ENCODE measurements around the gene CAPN11.

CAPN11 gene

DNA sequence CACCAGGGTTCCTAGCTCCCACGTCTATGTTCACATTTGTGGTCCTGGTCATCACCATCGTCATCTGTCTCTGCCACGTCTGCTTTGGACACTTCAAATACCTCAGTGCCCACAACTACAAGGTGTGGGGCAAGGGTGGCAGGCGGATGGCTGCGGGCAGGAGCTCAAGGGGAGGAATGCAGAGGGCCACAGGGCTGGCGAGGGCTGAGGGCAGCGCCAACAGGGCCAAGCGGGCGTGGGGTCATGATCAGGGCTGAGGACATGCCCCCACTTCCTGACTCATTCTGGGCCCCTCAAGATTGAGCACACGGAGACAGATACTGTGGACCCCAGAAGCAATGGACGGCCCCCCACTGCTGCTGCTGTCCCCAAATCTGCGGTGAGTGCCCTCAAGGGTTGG lies 4.6 kb upstream of the CAPN11 start:
- TF ChIP-seq SIN3A (IDR thresholded peaks at IDR 0.05; ENCODE audit: borderline replicate concordance, insufficient read depth, low read length), result no peak
- TF ChIP-seq FOXP2 (optimal IDR thresholded peaks at IDR 0.05; ENCODE audit: borderline replicate concordance, extremely low read depth, extremely low read length, insufficient read depth), result no peak
- TF ChIP-seq POLR2AphosphoS5 (IDR thresholded peaks at IDR 0.05; ENCODE audit: low read depth, low read length), result no peak; the same call in 1 of the 2 replicates
- no peak for TF ChIP-seq TAF1 (IDR thresholded peaks at IDR 0.05; ENCODE audit: borderline replicate concordance, insufficient read depth, low read length)
- TF ChIP-seq, protein P1, sequence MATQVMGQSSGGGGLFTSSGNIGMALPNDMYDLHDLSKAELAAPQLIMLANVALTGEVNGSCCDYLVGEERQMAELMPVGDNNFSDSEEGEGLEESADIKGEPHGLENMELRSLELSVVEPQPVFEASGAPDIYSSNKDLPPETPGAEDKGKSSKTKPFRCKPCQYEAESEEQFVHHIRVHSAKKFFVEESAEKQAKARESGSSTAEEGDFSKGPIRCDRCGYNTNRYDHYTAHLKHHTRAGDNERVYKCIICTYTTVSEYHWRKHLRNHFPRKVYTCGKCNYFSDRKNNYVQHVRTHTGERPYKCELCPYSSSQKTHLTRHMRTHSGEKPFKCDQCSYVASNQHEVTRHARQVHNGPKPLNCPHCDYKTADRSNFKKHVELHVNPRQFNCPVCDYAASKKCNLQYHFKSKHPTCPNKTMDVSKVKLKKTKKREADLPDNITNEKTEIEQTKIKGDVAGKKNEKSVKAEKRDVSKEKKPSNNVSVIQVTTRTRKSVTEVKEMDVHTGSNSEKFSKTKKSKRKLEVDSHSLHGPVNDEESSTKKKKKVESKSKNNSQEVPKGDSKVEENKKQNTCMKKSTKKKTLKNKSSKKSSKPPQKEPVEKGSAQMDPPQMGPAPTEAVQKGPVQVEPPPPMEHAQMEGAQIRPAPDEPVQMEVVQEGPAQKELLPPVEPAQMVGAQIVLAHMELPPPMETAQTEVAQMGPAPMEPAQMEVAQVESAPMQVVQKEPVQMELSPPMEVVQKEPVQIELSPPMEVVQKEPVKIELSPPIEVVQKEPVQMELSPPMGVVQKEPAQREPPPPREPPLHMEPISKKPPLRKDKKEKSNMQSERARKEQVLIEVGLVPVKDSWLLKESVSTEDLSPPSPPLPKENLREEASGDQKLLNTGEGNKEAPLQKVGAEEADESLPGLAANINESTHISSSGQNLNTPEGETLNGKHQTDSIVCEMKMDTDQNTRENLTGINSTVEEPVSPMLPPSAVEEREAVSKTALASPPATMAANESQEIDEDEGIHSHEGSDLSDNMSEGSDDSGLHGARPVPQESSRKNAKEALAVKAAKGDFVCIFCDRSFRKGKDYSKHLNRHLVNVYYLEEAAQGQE (IDR thresholded peaks at IDR 0.05; ENCODE audit: insufficient read depth in 1 of 2, low read depth in 2 of 2, low read length in 2 of 2), result no peak

DNA sequence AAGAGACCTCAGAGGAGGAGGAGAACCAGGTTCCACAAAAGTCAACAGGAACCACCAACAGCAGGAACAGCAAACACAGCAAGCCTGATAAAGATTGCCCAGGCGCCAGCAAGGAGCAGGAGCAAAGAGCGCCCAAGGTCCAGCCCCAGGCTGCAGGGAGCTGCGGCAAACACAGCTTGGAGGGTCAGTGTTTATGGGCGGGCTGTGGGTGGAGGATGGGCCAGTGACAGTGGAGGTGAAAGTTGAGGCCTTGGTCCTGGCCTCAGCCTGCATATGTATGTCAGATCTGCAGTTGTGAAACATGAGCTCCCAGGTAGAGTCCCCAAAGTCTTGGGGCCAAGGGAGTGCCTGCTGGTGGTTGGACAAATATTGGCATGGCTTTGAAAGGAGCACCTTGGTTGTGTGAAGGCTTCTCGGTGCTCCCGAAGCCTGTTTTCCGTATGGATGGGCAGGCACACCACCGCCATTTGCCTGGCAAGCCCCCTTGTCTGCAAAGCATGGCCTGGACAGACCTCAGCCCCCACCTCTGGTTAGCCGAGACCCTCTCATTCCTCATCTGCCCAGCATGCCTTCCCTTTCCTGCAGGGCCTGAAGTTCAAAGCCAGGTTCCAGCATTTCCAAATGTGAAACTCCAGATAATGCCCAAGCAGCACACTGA lies 2.0 kb upstream of the CAPN11 start:
- TF ChIP-seq SIN3A (IDR thresholded peaks at IDR 0.05; ENCODE audit: borderline replicate concordance, insufficient read depth, low read length), result no peak
- TF ChIP-seq, protein P1 (IDR thresholded peaks at IDR 0.05; ENCODE audit: insufficient read depth in 1 of 2, low read depth in 2 of 2, low read length in 2 of 2), result no peak

DNA sequence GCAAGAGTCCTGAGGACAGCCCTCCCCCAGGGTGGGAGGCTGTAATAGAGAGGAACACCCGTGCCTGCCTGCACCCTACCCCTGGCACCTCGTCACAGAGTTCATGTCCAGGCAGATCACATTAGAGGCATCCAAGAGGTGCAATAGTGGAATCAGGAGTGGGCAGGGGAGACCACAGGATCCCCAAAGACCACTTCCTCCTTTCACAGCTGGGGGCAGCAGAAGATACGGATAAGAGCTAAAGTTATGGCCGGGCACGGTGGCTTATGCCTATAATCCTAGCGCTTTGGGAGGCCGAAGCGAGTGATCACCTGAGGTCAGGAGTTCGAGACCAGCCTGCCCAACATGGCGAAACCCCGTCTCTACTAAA lies 1.5 kb upstream of the CAPN11 start:
- TF ChIP-seq FOXP2 (optimal IDR thresholded peaks at IDR 0.05; ENCODE audit: borderline replicate concordance, extremely low read depth, extremely low read length, insufficient read depth) (no peak), POLR2AphosphoS5 (IDR thresholded peaks at IDR 0.05; ENCODE audit: low read depth, low read length) (no peak), TAF1 (IDR thresholded peaks at IDR 0.05; ENCODE audit: borderline replicate concordance, insufficient read depth, low read length) (no peak), SIN3A (IDR thresholded peaks at IDR 0.05; ENCODE audit: borderline replicate concordance, insufficient read depth, low read length) (no peak)
- TF ChIP-seq, protein P1 (IDR thresholded peaks at IDR 0.05; ENCODE audit: insufficient read depth in 1 of 2, low read depth in 2 of 2, low read length in 2 of 2), result no peak

DNA sequence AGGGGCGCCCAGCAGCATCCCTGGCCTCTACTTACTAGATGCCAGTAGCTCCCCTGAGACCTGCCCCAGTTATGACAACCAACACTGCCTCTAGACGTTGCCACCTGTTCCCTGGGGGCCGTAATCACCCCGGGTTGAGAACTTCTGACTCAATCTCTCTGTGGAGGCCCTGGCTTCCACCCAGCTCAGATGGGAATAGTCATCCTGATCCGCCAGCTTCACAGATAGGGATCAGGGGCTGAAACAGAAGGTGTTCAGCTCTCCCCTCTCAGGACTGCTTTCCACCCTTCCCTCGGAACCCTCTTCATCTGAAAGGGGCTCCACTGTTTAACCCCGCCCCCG lies 3.3 kb downstream of the CAPN11 start:
- no peak for TF ChIP-seq POLR2AphosphoS5 (IDR thresholded peaks at IDR 0.05; ENCODE audit: low read depth, low read length)
- no peak for TF ChIP-seq SIN3A (IDR thresholded peaks at IDR 0.05; ENCODE audit: borderline replicate concordance, insufficient read depth, low read length)
- no peak for TF ChIP-seq TAF1 (IDR thresholded peaks at IDR 0.05; ENCODE audit: borderline replicate concordance, insufficient read depth, low read length)
- TF ChIP-seq FOXP2 (optimal IDR thresholded peaks at IDR 0.05; ENCODE audit: borderline replicate concordance, extremely low read depth, extremely low read length, insufficient read depth), result no peak
- TF ChIP-seq, protein P1 (IDR thresholded peaks at IDR 0.05; ENCODE audit: insufficient read depth in 1 of 2, low read depth in 2 of 2, low read length in 2 of 2), result no peak

All from PFSK-1 (cell line).